GM19438 (cell line): ENCODE results near the gene FAAP100.
A peak's percentile ranks its signal among the peaks of the same experiment; 100 is the strongest.

ENCODE experiments used
- ATAC-seq: cut with Tn5 transposase; IDR thresholded peaks from one replicate; pipeline ENCODE4 v1.9.1; 2021; ENCODE audit warnings: low read depth; ENCODE audit not compliant: unreplicated experiment

FAAP100 gene

GRCh38 chr17:81513753-81514488 lies 38.2 kb downstream of the FAAP100 start:
- ATAC-seq = no peak

- no peak for ATAC-seq
Measured at GRCh38 chr17:81513372-81513752, 38.8 kb downstream of the FAAP100 start.

DNA sequence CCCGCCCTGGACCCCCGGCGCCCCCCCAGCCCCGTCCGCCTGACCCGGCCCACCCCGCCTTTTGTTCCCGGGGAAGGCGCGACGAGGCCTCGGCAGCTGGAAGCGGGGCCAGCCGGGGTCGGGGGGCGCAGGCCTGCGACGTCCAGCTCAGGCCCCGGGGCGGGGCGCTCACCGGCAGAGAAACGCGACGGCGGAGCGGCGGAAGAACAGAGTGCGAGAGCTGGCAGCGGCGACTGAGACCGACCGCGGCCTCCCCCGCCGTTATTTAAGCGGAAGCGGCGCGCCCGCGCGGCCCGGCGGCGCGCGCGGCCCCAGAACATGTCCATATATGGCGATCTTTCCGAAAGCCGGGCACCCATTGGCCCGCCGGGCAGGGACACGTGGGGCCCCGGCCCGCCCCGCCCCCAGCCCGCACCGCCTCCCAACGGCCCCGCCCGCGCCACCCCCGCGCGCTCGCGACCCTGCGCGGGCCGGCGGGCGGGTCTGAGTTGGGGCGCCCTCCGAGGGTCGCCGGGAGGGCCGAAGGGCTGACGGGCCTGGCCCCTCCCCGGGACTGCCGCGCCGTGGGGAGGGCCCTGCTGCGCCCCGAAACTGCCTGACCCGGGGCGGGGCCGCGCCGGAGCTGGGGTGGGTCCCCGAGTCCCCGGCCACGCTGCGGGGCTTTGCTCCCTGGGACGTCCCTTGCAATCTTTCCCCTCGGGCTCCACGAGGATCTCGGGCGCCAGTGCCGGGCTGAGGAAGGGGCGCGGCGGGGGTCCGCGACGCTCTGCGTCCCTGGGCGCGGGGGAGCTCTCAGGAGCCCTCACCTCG lies 39.4 kb downstream of the FAAP100 start, which contains the start of gene ACTG1:
Gene ACTG1, minus strand, starts transcription at position 238 of the 810 bp plus-strand sequence. CDS start 445 bp downstream, outside the sequence.
- peak; percentile 33 for ATAC-seq

DNA sequence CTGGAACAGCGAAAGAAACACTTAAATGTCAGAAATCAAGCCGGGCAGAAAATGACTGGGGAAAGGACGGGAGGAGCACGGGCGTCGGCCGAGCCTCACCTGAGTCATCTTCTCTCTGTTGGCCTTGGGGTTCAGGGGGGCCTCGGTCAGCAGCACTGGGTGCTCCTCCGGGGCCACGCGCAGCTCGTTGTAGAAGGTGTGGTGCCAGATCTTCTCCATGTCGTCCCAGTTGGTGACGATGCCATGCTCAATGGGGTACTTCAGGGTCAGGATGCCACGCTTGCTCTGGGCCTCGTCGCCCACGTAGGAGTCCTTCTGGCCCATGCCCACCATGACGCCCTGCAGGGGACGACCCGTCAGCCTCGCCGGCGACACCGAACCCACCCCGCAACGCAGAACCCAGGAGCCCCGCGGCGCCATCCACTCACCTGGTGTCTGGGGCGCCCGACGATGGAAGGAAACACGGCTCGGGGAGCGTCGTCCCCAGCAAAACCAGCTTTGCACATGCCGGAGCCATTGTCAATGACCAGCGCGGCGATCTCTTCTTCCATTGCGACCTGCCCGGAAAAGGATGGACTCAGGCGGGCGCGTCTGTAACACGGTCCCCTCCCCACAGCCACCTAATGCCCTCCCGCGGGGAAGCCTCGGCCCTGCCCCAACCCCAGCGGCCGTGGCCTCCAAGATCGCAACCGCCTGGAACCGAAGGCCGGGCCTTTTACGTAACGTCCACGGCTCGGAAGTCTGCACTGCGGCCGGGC lies 40.2 kb downstream of the FAAP100 start:
- no peak for ATAC-seq

- ATAC-seq = no peak
Measured at GRCh38 chr17:81511554-81511803, 40.7 kb downstream of the FAAP100 start.

DNA sequence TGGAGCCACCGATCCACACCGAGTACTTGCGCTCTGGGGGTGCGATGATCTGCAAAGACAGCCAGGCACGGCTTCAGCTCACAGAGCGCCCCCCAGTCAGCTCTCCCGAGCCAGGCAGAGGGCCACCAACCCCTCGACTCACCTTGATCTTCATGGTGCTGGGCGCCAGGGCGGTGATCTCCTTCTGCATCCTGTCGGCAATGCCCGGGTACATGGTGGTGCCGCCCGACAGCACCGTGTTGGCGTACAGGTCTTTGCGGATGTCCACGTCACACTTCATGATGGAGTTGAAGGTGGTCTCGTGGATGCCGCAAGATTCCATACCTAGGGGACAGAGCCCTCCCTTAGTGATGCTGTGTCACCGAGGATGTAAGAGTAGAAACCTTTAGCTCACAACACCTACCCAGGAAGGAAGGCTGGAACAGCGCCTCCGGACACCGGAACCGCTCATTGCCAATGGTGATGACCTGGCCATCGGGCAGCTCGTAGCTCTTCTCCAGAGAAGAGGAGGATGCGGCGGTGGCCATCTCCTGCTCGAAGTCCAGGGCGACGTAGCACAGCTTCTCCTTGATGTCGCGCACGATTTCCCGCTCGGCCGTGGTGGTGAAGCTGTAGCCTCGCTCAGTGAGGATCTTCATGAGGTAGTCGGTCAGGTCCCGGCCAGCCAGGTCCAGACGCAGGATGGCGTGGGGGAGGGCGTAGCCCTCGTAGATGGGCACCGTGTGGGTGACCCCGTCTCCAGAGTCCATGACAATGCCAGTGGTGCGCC lies 41.2 kb downstream of the FAAP100 start:
- ATAC-seq = no peak

DNA sequence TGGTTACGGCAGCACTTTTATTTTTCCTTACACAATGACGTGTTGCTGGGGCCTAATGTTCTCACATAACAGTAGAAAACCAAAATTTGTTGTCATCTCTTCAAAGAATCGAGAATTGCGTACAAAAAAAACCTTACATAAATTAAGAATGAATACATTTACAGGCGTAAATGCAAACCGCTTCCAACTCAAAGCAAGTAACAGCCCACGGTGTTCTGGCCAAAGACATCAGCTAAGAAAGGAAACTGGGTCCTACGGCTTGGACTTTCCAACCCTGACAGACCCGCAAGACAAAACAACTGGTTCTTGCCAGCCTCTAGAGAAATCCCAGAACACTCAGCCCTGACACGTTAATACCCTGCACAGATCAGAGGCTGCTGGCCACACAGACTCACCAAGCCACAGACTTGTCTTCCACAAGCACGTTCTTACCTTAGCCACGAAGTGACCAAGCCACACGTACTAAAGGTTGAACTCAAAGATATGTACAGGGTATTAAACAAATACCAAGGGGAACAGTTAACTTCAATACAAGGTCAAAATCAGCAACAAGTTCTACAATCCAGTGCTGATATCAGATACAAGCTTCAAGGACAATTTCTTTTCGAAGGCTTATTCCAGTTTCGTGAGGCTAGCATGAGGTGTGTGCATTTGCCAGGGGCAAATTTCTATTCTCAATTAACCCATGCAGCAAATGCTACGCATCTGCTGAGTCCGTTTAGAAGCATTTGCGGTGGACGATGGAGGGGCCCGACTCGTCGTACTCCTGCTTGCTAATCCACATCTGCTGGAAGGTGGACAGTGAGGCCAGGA lies 42.0 kb downstream of the FAAP100 start:
- ATAC-seq = no peak

- no peak for ATAC-seq
Measured at GRCh38 chr17:81509207-81509971, 42.8 kb downstream of the FAAP100 start.

- no peak for ATAC-seq
Measured at GRCh38 chr17:81508639-81509206, 43.4 kb downstream of the FAAP100 start.

DNA sequence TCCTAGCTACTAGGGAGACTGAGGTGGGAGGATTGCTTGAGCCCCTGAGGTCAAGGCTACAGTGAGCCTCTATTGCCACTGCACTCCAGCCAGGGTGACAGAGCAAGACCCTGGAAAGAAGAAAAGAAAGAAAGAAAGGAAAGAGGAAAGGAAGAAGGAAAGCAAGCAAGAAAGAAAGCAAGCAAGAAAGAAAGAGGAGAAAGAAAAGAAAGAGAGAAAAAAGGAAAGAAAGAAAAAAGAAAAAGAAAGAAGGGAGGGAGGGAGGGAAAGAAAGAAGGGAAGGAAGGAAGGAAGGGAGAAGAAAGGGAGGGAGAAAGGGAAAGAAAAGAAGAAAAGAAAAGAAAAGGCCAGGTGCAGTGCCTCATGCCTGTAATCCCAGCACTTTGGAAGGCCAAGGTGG lies 48.5 kb downstream of the FAAP100 start:
- ATAC-seq = no peak

DNA sequence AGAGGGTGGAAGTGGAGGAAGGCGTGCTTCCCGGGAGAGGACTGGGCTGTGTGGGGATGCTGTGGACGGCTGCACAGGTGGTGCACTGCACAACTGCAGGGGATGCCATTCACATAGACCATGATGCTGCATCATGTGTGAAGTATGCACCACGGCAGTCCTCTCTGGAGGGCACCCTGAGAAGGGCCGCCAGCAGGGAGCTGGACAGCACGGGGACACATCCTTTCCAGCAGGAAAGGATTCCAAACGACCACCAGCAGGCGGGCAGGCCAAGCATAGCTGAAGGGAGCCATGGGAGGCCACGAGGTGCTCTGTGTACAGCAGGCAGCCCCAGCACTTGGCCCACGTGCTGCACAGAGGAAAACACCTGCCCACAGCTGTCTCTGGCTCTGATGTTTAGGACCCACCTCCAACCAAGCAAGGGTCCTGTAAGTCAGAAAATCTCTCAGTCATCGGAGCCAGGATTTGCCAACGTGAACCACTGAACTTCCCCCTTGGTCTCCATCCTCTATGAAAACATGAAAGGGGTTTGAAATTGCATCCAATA lies 49.6 kb downstream of the FAAP100 start:
- ATAC-seq = no peak

- no peak for ATAC-seq
Measured at GRCh38 chr17:81500047-81500446, 52.1 kb downstream of the FAAP100 start.

DNA sequence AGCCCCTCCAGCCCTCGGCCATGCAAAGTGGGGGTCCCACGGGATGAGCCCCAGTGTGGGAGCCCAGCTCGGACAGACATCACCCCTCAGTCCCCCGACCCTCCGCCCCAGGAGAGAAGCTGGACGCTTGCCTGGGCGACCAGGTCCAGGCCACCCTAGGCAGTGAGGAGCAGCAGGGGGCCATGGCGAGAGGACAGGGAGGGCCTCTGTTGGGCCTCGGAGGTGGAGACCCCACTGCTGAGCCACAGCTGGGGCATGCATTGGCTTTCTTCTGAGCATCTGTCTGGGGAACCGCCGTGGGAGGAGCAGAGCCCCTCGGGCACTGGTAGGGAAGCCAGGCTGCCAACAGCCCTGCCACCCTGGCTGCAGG lies 52.6 kb downstream of the FAAP100 start:
- ATAC-seq = no peak

DNA sequence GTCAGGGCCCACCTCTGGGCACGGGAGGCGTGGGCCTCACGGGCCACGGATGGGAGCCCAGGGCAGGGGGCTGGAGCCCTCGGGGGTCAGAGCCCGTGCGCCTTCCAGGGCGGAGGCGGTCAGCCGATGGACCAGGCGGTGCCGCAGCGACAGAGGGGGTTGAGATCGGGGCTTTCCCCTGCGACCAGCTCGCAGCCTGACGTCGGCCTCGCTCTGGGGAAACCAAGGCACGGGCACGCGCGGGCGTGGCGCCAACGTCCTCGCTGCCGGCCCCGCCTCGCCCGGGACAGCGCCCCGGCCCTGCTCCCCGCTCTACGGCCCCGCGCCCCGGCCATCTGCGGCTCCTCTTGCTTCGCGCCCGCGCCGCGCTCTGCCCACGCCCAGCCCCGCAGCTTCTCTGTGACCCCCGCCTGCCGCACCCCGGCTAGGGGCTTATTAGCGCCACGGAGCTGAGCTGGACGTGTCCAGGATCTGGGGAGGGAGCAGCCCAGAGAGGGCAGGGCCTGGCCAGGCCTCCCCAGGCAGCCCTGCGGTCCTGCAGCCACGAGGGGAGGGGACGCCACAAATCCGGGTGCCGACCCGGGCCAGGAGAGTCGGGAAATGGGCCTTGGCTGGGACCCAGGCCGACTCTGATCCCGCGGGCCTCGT lies 53.1 kb downstream of the FAAP100 start:
- no peak for ATAC-seq

GRCh38 chr17:81494626-81495377 lies 57.4 kb downstream of the FAAP100 start:
- ATAC-seq = no peak

GRCh38 chr17:81493198-81494038 lies 58.7 kb downstream of the FAAP100 start:
- ATAC-seq = no peak
